Neural progenitor cell (in vitro differentiated cells): ENCODE measurements around the gene MFAP4.

ENCODE experiments used
- EZH2phosphoT487 ChIP-seq: fragments of 200-600 bp; sonication (generic); IDR thresholded peaks from 2 replicates; pipeline ENCODE4 v1.6.1; 2017; ENCODE audit warnings: antibody characterized with exemption
- TF ChIP-seq, protein P1 (sequence below): fragments of 200-600 bp; sonication (generic); IDR thresholded peaks from 2 replicates; pipeline ENCODE4 v1.5.1; 2017; ENCODE audit warnings: antibody characterized with exemption, mild to moderate bottlenecking

- TF ChIP-seq EZH2phosphoT487 = no peak
- TF ChIP-seq, protein P1, sequence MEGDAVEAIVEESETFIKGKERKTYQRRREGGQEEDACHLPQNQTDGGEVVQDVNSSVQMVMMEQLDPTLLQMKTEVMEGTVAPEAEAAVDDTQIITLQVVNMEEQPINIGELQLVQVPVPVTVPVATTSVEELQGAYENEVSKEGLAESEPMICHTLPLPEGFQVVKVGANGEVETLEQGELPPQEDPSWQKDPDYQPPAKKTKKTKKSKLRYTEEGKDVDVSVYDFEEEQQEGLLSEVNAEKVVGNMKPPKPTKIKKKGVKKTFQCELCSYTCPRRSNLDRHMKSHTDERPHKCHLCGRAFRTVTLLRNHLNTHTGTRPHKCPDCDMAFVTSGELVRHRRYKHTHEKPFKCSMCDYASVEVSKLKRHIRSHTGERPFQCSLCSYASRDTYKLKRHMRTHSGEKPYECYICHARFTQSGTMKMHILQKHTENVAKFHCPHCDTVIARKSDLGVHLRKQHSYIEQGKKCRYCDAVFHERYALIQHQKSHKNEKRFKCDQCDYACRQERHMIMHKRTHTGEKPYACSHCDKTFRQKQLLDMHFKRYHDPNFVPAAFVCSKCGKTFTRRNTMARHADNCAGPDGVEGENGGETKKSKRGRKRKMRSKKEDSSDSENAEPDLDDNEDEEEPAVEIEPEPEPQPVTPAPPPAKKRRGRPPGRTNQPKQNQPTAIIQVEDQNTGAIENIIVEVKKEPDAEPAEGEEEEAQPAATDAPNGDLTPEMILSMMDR = no peak
These were observed 26.2 kb downstream of the MFAP4 start for GRCh38 chr17:19360772-19361171.
